Measurements from ENCODE around the gene ZFP64.

ZFP64 gene

DNA sequence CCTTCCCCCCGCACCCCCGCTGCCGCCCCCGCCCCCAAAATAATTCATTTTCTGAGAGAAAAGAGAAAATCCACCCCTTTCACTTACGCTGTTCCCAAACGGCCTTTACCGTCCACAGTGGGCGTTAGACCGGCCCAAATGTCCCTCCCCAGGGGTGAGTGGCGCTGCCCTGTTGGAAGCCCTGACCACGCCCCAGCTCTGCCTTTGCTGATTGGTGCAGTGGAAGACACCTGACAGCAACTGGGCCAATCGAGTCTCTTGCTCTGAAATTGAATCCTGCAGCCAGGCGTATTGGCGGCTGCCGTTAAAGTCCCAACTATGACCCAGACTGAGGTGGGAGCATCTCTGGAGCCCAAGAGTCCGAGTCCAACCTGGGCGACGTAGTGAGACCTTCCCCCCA lies 15.7 kb downstream of the ZFP64 start:
- TF ChIP-seq, protein P1, sequence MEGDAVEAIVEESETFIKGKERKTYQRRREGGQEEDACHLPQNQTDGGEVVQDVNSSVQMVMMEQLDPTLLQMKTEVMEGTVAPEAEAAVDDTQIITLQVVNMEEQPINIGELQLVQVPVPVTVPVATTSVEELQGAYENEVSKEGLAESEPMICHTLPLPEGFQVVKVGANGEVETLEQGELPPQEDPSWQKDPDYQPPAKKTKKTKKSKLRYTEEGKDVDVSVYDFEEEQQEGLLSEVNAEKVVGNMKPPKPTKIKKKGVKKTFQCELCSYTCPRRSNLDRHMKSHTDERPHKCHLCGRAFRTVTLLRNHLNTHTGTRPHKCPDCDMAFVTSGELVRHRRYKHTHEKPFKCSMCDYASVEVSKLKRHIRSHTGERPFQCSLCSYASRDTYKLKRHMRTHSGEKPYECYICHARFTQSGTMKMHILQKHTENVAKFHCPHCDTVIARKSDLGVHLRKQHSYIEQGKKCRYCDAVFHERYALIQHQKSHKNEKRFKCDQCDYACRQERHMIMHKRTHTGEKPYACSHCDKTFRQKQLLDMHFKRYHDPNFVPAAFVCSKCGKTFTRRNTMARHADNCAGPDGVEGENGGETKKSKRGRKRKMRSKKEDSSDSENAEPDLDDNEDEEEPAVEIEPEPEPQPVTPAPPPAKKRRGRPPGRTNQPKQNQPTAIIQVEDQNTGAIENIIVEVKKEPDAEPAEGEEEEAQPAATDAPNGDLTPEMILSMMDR (IDR thresholded peaks at IDR 0.05; ENCODE audit: low read depth, low read length, missing control alignments) = no peak
- no peak for DNase-seq (ENCODE audit: low read depth)
- no peak overlapping the region for H3K4me3 ChIP-seq (ENCODE audit: low read depth, low read length)
- in situ Hi-C loops (cut with HindIII; ENCODE audit: low sequenced_read_pairs) = no loop called here

DNA sequence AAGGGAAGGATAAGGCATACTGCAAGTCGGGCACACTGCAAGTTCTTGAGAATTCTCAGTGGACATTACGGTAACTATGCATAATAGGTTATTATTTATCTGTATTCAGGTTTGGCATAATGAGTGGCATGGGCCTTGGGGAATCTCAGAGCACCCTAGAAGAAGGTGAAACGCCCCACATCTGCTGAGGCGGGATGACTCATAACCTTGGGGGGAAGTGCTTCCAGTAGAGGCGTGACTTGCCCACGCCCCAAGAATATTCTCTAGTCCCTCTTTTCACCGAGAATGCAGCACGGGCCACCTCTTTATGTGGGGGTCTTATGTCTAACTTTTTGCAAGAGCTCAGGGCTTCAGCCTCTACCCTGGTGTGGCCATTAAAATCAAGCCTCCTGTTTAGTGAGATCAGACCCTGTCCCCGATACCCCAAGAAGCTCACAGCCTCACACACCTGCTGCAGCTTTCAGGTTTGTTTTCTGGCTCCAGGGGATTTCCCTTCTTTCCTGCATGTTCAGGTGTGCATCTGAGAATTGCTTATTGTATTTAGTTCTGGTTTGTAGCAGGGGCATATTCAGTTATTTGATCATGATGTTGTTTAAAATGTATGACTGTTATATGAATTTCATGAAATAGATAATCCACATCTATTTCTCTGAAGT lies 19.1 kb downstream of the ZFP64 start:
- no peak overlapping the region for H3K4me3 ChIP-seq (ENCODE audit: low read depth, low read length)
- TF ChIP-seq, protein P1 (IDR thresholded peaks at IDR 0.05; ENCODE audit: low read depth, low read length, missing control alignments) = no peak
- in situ Hi-C loops (cut with HindIII; ENCODE audit: low sequenced_read_pairs) = no loop called here
- DNase-seq (ENCODE audit: low read depth) = no peak

DNA sequence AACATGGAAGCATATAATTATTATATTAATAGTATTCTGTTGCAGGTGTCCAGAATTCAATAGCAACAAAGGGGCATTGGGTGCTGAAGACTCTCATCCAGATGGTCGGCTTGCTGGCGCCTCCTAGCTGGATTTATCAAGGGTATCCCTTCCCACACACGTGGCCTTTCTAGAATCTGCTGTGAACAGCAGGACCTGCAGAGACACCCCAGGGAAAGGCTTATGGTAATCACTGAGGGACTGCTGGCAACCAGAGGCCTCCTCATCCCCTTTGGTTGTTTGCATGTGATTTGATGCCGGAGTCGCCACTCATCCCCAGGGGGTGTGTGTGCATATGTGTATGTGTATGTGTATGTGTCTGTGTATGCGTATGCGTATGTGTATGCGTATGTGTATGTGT lies 20.6 kb downstream of the ZFP64 start:
- in situ Hi-C loops (cut with HindIII; ENCODE audit: low sequenced_read_pairs) = no loop called here
- TF ChIP-seq, protein P1 (IDR thresholded peaks at IDR 0.05; ENCODE audit: low read depth, low read length, missing control alignments) = no peak
- H3K4me3 ChIP-seq (ENCODE audit: low read depth, low read length) = no peak overlapping the region

DNA sequence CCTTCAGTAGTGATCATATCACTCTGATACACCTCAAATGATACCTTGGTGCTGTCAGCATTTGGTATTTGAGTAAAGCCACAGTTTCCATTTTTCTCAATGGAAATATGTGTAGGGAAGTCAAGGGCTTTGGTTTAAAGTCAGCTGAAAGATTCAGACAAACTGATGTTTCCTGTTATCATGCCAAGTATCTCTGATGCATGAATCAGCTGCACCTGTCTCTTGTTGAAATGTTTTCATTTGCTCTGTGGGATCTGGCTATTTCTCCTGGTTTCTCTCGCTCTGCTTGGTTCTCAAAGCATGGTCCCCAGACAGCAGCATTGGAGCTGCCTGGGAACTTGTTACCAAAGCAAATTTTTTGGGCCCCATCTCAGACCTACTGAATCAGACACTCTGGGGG lies 23.5 kb downstream of the ZFP64 start:
- no peak for DNase-seq (ENCODE audit: low read depth)
- H3K4me3 ChIP-seq (ENCODE audit: low read depth, low read length) = no peak overlapping the region
- TF ChIP-seq, protein P1 (IDR thresholded peaks at IDR 0.05; ENCODE audit: low read depth, low read length, missing control alignments) = no peak
- in situ Hi-C loops (cut with HindIII; ENCODE audit: low sequenced_read_pairs) = no loop called here

More for the DNA sequence above, 20.6 kb downstream of the ZFP64 start:
- no peak for DNase-seq (ENCODE audit: low read depth)

- TF ChIP-seq, protein P1 (IDR thresholded peaks at IDR 0.05; ENCODE audit: low read depth, low read length, missing control alignments) = no peak
- H3K4me3 ChIP-seq (ENCODE audit: low read depth, low read length) = no peak overlapping the region
- no peak for DNase-seq (ENCODE audit: low read depth)
- in situ Hi-C loops (cut with HindIII; ENCODE audit: low sequenced_read_pairs) = no loop called here
These were observed 24.2 kb downstream of the ZFP64 start for GRCh38 chr20:52167232-52167840.

DNA sequence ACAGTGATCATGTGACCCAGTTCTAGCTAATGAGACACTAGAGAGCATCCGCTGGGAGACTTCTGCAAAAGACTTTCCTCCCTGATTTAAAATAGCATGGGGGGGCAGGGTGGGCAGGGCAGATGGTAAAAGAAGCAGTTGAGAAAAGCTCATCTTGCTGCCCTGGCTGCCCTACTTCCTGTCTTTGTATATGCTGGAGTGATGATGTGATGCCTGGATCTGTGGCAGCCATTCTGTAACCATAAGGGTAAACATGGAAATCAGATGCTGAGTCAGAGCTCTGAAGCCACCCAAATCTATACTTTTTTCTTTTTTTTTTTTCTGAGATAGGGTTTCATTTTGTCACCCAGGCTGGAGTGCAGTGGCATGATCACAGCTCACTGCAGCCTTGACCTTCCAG lies 25.4 kb downstream of the ZFP64 start:
- no peak overlapping the region for H3K4me3 ChIP-seq (ENCODE audit: low read depth, low read length)
- TF ChIP-seq, protein P1 (IDR thresholded peaks at IDR 0.05; ENCODE audit: low read depth, low read length, missing control alignments) = no peak
- in situ Hi-C loops (cut with HindIII; ENCODE audit: low sequenced_read_pairs) = no loop called here
- no peak for DNase-seq (ENCODE audit: low read depth)
